GM19238 (cell line): Measurements from ENCODE around the gene BHMT2.
A peak's percentile ranks its signal among the peaks of the same experiment; 100 is the strongest.

Source experiments
- DNase-seq: peaks from one replicate; pipeline ENCODE4 v3.0.0; 2011; ENCODE audit warnings: low spot score; ENCODE audit not compliant: insufficient read length

The BHMT2 gene

GRCh38 chr5:79119486-79119885 lies 49.9 kb downstream of the BHMT2 start:
- no peak for DNase-seq

DNA sequence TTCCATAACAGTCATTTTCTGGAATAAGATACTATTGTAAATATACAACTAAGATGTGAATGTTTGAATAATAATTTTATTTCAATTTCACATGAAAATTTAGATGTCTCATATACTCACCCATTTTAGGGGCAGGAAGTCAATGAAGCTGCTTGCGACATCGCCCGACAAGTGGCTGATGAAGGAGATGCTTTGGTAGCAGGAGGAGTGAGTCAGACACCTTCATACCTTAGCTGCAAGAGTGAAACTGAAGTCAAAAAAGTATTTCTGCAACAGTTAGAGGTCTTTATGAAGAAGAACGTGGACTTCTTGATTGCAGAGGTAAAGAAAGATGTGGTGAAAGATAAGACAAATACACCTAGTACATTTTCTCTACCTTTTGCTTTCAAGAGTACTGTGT lies 50.7 kb downstream of the BHMT2 start:
- DNase-seq = no peak

- no peak for DNase-seq
These were observed 53.4 kb downstream of the BHMT2 start for GRCh38 chr5:79122973-79123372.

DNA sequence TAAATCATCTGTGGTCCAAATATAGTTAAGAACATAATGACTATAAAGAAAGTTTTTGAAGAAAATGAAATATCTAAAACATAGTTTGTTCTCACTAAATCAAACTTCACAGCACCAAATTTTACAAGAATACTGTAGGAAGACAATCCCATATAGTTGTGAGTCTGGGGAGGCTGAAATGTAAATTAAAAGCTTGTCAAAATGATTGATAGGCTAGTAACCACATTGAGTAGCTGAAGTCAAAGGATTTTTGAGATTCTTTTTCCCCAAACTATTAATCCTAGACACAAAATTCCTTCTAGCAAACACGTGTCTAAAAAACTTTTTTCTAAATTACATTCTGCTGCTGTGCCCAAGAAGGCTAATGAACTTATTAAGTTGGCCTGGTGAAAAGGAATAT lies 55.0 kb downstream of the BHMT2 start:
- no peak for DNase-seq

- no peak for DNase-seq
These were observed 61.2 kb downstream of the BHMT2 start for GRCh38 chr5:79130781-79131180.

DNA sequence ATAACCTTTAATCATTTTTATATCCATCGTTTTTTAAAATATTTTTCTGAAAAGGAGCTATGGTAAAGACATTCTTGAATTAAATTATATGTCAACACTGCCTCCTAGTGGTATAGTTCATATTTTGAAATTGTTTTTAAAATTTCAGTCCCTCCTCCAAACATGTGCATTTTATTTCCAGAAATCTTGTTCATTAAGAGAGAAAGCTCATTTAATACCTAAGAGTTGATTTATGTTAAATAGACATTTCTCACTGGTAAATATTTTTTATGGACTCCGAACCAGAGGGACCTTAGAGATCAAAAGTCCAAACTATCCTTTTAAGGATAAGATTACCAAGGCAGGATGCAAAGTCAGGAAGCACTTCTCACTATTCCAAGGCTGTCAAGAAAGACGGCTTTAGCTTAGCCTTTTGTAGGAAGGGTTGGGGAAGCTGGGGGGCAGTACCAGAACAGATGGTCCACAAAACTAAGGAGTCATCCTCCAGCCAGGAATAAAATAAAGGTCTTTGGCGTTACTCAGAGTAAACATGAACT lies 63.6 kb downstream of the BHMT2 start:
- no peak for DNase-seq

DNA sequence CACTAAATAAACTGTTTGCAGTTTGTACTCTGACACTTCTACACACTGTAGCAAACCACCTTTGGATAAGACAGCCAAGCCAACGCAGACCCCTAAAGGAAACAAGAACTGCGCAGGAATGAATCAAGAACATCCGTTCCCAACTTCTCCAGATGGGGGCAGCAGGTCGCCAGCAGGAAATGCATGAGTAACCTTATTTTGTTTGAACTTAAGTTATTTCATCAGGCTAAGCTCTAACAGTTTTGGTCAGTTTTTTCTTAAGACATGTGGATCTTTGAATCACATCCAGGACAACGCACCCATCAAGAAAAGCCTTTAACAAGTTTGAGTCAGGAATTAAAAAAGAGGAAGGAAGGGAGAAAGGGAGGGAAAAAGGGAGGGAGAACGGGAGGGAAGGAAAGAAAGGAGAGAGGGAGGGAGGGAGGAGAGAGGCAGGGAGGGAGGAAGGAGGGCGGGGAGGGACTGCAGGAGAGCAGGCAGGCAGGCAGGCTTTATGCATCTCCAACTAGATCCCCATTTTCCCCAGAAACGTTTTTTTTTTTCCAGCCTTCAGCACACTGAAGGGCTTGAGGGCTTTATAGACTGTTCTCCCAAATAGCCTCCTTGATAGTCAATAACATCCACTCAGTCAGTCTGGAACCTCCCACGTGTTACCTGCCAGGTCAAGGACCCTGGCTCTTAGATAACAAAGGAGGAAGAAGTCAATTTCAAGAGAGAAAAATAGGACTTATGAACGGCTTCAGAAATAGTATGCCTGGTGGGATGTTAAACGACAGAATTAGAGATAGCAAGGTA lies 64.3 kb downstream of the BHMT2 start:
- DNase-seq = peak; percentile 13

- no peak for DNase-seq
These were observed 66.4 kb downstream of the BHMT2 start for GRCh38 chr5:79135790-79136553.

GRCh38 chr5:79136618-79137017 lies 67.1 kb downstream of the BHMT2 start:
- DNase-seq = no peak
